HG02943 (cell line): ENCODE data around the gene MTMR6.

Experiments
- ATAC-seq: cut with Tn5 transposase; IDR thresholded peaks from one replicate; pipeline ENCODE4 v1.9.1; 2021; ENCODE audit warnings: mild to moderate bottlenecking, low read depth, moderate library complexity; ENCODE audit not compliant: unreplicated experiment

Gene MTMR6

GRCh38 chr13:25281193-25281934 is 5.9 kb downstream of the MTMR6 start:
- ATAC-seq, result peak; percentile 67

- no peak for ATAC-seq
These were observed 6.9 kb downstream of the MTMR6 start for GRCh38 chr13:25280396-25280795.

- no peak for ATAC-seq
These were observed 10.5 kb downstream of the MTMR6 start for GRCh38 chr13:25276748-25277147.

- no peak for ATAC-seq
These were observed 18.7 kb downstream of the MTMR6 start for GRCh38 chr13:25268561-25268960.

- no peak for ATAC-seq
These were observed 19.6 kb downstream of the MTMR6 start for GRCh38 chr13:25267715-25268114.

- ATAC-seq, result no peak
These were observed 20.6 kb downstream of the MTMR6 start for GRCh38 chr13:25266706-25267105.

GRCh38 chr13:25262261-25262660 is 25.0 kb downstream of the MTMR6 start:
- ATAC-seq, result no peak

GRCh38 chr13:25253702-25254101 is 33.6 kb downstream of the MTMR6 start:
- no peak for ATAC-seq

- ATAC-seq, result no peak
These were observed 34.5 kb downstream of the MTMR6 start for GRCh38 chr13:25252752-25253151.

- ATAC-seq, result no peak
These were observed 35.1 kb downstream of the MTMR6 start for GRCh38 chr13:25252225-25252624.

GRCh38 chr13:25249001-25249543 is 38.2 kb downstream of the MTMR6 start:
- ATAC-seq, result no peak

- ATAC-seq, result no peak
These were observed 39.2 kb downstream of the MTMR6 start for GRCh38 chr13:25248071-25248470.

- ATAC-seq, result no peak
These were observed 39.9 kb downstream of the MTMR6 start for GRCh38 chr13:25247360-25247759.

GRCh38 chr13:25244123-25244522 is 43.2 kb downstream of the MTMR6 start:
- no peak for ATAC-seq

GRCh38 chr13:25242956-25243355 is 44.3 kb downstream of the MTMR6 start:
- no peak for ATAC-seq

- ATAC-seq, result no peak
These were observed 46.3 kb downstream of the MTMR6 start for GRCh38 chr13:25241007-25241406.

- ATAC-seq, result no peak
These were observed 50.2 kb downstream of the MTMR6 start for GRCh38 chr13:25237083-25237482.

- no peak for ATAC-seq
These were observed 53.4 kb downstream of the MTMR6 start for GRCh38 chr13:25233861-25234260.

- no peak for ATAC-seq
These were observed 54.3 kb downstream of the MTMR6 start for GRCh38 chr13:25232937-25233515.

GRCh38 chr13:25231517-25231916 is 55.8 kb downstream of the MTMR6 start:
- ATAC-seq, result no peak

- ATAC-seq, result no peak
These were observed 59.6 kb downstream of the MTMR6 start for GRCh38 chr13:25227690-25228089.

GRCh38 chr13:25225970-25226369 is 61.3 kb downstream of the MTMR6 start:
- no peak for ATAC-seq
